GM21825 (cell line): Measurements from ENCODE around the gene MAGEA11.
"Not testable (repeated sequence)": the region's sequence is repeated elsewhere in the genome, so short reads cannot be mapped to it uniquely, and the experiment has no call there.

Source experiments
- ATAC-seq: cut with Tn5 transposase; IDR thresholded peaks from one replicate; pipeline ENCODE4 v1.9.1; 2021; ENCODE audit warnings: mild to moderate bottlenecking, moderate library complexity; ENCODE audit not compliant: unreplicated experiment

MAGEA11 gene

GRCh38 chrX:149711545-149712236 lies at the start of gene MAGEA11:
MAGEA11 (plus strand) TSS chrX:149712060; CDS start chrX:149713160, 1,100 bp downstream.
- ATAC-seq = no peak

- ATAC-seq = not testable (repeated sequence)
These were observed 36.8 kb upstream of the MAGEA11 start for GRCh38 chrX:149675088-149675487.

- not testable (repeated sequence) for ATAC-seq
These were observed 36.3 kb upstream of the MAGEA11 start for GRCh38 chrX:149675554-149675953.

- ATAC-seq = not testable (repeated sequence)
These were observed 32.6 kb upstream of the MAGEA11 start for GRCh38 chrX:149679164-149679678.

GRCh38 chrX:149681182-149681581 lies 30.7 kb upstream of the MAGEA11 start:
- ATAC-seq = no peak

- ATAC-seq = no peak
These were observed 29.8 kb upstream of the MAGEA11 start for GRCh38 chrX:149682031-149682430.

- ATAC-seq = no peak
These were observed 28.6 kb upstream of the MAGEA11 start for GRCh38 chrX:149682956-149683947.

GRCh38 chrX:149683966-149684730 lies 27.7 kb upstream of the MAGEA11 start:
- no peak for ATAC-seq

- no peak for ATAC-seq
These were observed 23.9 kb upstream of the MAGEA11 start for GRCh38 chrX:149687991-149688390.

- ATAC-seq = no peak
These were observed 23.3 kb upstream of the MAGEA11 start for GRCh38 chrX:149688552-149688951.

GRCh38 chrX:149691794-149692193 lies 20.1 kb upstream of the MAGEA11 start:
- ATAC-seq = no peak

- not testable (repeated sequence) for ATAC-seq
These were observed 19.1 kb upstream of the MAGEA11 start for GRCh38 chrX:149692686-149693272.

GRCh38 chrX:149699761-149700160 lies 12.1 kb upstream of the MAGEA11 start:
- no peak for ATAC-seq

- ATAC-seq = no peak
These were observed 7.2 kb upstream of the MAGEA11 start for GRCh38 chrX:149704664-149705063.

- ATAC-seq = no peak
These were observed 4.5 kb upstream of the MAGEA11 start for GRCh38 chrX:149707147-149707901.

GRCh38 chrX:149712831-149713230 lies 971 bp downstream of the MAGEA11 start:
- ATAC-seq = no peak

GRCh38 chrX:149713279-149714050 lies 1.6 kb downstream of the MAGEA11 start:
- no peak for ATAC-seq

- ATAC-seq = peak; percentile 78
These were observed 3.6 kb downstream of the MAGEA11 start for GRCh38 chrX:149715468-149715867.

GRCh38 chrX:149716632-149717031 lies 4.8 kb downstream of the MAGEA11 start:
- ATAC-seq = no peak
